ENCODE measurements around the gene MLLT10. TPM values are rescaled to one million over a fixed set of nuclear protein-coding genes. Genes with fewer than 3 reads are reported as not detected.

The MLLT10 gene
- total RNA-seq, 4 donors from 2014 or later, result 42.8 to 283 (median 48.5) TPM

- 48 to 50% methylated on average over 7 of the region's 7 CpGs for WGBS, 2 donors
- TF ChIP-seq POLR2A (IDR thresholded peaks at IDR 0.05), result no peak
- TF ChIP-seq, protein P1, sequence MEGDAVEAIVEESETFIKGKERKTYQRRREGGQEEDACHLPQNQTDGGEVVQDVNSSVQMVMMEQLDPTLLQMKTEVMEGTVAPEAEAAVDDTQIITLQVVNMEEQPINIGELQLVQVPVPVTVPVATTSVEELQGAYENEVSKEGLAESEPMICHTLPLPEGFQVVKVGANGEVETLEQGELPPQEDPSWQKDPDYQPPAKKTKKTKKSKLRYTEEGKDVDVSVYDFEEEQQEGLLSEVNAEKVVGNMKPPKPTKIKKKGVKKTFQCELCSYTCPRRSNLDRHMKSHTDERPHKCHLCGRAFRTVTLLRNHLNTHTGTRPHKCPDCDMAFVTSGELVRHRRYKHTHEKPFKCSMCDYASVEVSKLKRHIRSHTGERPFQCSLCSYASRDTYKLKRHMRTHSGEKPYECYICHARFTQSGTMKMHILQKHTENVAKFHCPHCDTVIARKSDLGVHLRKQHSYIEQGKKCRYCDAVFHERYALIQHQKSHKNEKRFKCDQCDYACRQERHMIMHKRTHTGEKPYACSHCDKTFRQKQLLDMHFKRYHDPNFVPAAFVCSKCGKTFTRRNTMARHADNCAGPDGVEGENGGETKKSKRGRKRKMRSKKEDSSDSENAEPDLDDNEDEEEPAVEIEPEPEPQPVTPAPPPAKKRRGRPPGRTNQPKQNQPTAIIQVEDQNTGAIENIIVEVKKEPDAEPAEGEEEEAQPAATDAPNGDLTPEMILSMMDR (IDR thresholded peaks at IDR 0.05), result no peak
- no peak for DNase-seq (ENCODE audit: low spot score in 2 of 2)
- intact Hi-C loops (cut with DNase I; ENCODE audit: low total_unique reads), result no loop called here
- H3K4me3 ChIP-seq (ENCODE audit: low read depth, poor library complexity, severe bottlenecking), result no peak overlapping the region
Observed at GRCh38 chr10:21724020-21724589, 190.1 kb downstream of the MLLT10 start.

GRCh38 chr10:21724687-21725367 lies 190.8 kb downstream of the MLLT10 start:
- DNase-seq (ENCODE audit: low spot score in 2 of 2), result peak; percentile 90 to 92
- H3K4me3 ChIP-seq (ENCODE audit: low read depth, poor library complexity, severe bottlenecking), result no peak overlapping the region
- WGBS, 2 donors, result 0 to 2% methylated on average over 4 of the region's 4 CpGs
- TF ChIP-seq, protein P1 (IDR thresholded peaks at IDR 0.05), result no peak
- no peak for TF ChIP-seq POLR2A (IDR thresholded peaks at IDR 0.05)
- intact Hi-C loops (cut with DNase I; ENCODE audit: low total_unique reads), result no loop called here

- TF ChIP-seq POLR2A (IDR thresholded peaks at IDR 0.05), result no peak
- TF ChIP-seq, protein P1 (IDR thresholded peaks at IDR 0.05), result no peak
- WGBS, 2 donors, result 51 to 53% methylated on average over 3 of the region's 3 CpGs
- H3K4me3 ChIP-seq (ENCODE audit: low read depth, poor library complexity, severe bottlenecking), result no peak overlapping the region
- DNase-seq (ENCODE audit: low spot score in 2 of 2), result no peak
- intact Hi-C loops (cut with DNase I; ENCODE audit: low total_unique reads), result no loop called here
Observed at GRCh38 chr10:21726601-21727225, 192.7 kb downstream of the MLLT10 start.

GRCh38 chr10:21727452-21728168 lies 193.6 kb downstream of the MLLT10 start:
- intact Hi-C loops (cut with DNase I; ENCODE audit: low total_unique reads), result no loop called here
- TF ChIP-seq, protein P1 (IDR thresholded peaks at IDR 0.05), result no peak
- TF ChIP-seq POLR2A (IDR thresholded peaks at IDR 0.05), result no peak

GRCh38 chr10:21728618-21729017 lies 194.6 kb downstream of the MLLT10 start:
- no peak for DNase-seq (ENCODE audit: low spot score in 2 of 2)
- TF ChIP-seq POLR2A (IDR thresholded peaks at IDR 0.05), result no peak
- TF ChIP-seq, protein P1 (IDR thresholded peaks at IDR 0.05), result no peak
- WGBS, 2 donors, result 72 to 77% methylated on average over 3 of the region's 3 CpGs
- intact Hi-C loops (cut with DNase I; ENCODE audit: low total_unique reads), result no loop called here
- no peak overlapping the region for H3K4me3 ChIP-seq (ENCODE audit: low read depth, poor library complexity, severe bottlenecking)

More at GRCh38 chr10:21727452-21728168, 193.6 kb downstream of the MLLT10 start:
- DNase-seq (ENCODE audit: low spot score in 2 of 2), result no peak
- WGBS, 2 donors, result 33 to 37% methylated on average over 13 of the region's 13 CpGs
- H3K4me3 ChIP-seq (ENCODE audit: low read depth, poor library complexity, severe bottlenecking), result no peak overlapping the region

All from lower leg skin (tissue), 4 donors.